Fibroblast of mammary gland (primary cell): ENCODE results near the gene MGME1.

Experiments used
- DNase-seq: peaks from one replicate; pipeline ENCODE4 v3.0.0-alpha.2; 2010; ENCODE audit warnings: low read depth
- H3K4me3 ChIP-seq: 2 replicates; pipeline ENCODE4 v1.5.1; 2011; ENCODE audit warnings: low read depth, mild to moderate bottlenecking, low read length, moderate library complexity; ENCODE audit not compliant: control insufficient read depth
- TF ChIP-seq, protein P1 (sequence below): conservative IDR thresholded peaks from 2 replicates; pipeline ENCODE4 v1.5.1; 2011; ENCODE audit warnings: low read depth, low read length, inconsistent platforms; ENCODE audit not compliant: control insufficient read depth, insufficient read depth

The MGME1 gene

DNA sequence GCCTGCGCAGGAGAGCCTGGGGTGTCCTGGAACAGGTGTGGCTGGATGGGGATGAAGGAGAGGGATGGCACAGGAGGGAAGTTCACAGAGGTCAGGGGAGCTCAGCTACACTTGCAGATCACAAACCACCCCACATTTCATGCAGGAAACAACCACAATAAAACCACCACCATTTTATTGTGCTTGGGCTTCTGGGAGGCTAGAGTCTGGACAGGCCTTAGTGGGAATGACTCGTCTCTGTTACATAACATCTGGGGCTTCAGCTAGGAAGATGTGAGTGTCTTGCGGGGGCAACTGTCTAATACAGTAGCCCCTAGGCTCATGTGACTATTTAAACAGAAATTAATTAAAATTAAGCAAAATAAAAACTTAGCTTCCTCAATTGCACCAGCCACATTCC lies 33.6 kb upstream of the MGME1 start:
- H3K4me3 ChIP-seq = no peak overlapping the region
- TF ChIP-seq, protein P1, sequence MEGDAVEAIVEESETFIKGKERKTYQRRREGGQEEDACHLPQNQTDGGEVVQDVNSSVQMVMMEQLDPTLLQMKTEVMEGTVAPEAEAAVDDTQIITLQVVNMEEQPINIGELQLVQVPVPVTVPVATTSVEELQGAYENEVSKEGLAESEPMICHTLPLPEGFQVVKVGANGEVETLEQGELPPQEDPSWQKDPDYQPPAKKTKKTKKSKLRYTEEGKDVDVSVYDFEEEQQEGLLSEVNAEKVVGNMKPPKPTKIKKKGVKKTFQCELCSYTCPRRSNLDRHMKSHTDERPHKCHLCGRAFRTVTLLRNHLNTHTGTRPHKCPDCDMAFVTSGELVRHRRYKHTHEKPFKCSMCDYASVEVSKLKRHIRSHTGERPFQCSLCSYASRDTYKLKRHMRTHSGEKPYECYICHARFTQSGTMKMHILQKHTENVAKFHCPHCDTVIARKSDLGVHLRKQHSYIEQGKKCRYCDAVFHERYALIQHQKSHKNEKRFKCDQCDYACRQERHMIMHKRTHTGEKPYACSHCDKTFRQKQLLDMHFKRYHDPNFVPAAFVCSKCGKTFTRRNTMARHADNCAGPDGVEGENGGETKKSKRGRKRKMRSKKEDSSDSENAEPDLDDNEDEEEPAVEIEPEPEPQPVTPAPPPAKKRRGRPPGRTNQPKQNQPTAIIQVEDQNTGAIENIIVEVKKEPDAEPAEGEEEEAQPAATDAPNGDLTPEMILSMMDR = no peak
- peak; percentile 41 for DNase-seq

DNA sequence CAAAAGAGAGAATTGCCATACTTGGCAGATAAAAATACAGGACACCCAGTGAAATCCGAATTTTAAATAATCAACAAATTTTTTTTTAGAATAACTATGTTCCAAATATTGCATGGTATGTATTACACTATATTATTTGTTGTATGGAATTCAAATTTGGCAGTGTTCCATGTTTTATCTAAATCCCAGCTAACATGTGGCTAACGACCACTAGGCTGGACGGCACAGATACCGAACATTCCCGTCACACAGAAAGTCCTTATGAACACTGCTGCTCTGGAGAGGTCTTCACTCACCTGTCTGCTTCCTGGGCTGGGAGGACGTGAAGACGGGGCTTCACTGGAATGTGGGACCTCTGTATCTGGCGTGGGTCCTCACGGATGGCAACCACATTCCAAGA lies 33.1 kb upstream of the MGME1 start:
- TF ChIP-seq, protein P1 = no peak
- H3K4me3 ChIP-seq = no peak overlapping the region
- DNase-seq = no peak

DNA sequence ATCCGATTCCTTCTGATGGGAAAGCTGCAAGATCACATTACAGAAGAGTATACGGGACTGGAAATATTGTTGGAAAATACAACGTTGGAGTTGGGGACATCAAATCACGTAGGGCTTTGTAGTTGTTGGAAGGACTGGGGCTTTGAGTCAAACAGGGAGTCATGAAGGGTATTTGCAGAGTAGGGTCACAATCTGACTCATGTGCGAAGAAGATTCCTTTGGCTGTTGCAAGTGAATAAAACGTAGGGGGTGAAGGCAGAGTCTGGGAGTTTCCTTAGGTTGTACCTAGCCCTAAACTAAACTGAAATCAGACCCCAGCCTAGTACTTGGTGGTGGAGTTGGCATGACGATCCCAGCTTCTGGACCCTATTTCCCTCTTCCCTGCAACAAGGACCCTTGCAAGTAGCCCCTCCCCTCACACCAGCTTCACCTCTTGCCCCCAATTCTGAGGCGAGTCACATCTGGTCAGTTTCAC lies 32.5 kb upstream of the MGME1 start:
- H3K4me3 ChIP-seq = no peak overlapping the region
- TF ChIP-seq, protein P1 = no peak
- peak; percentile 69 for DNase-seq

DNA sequence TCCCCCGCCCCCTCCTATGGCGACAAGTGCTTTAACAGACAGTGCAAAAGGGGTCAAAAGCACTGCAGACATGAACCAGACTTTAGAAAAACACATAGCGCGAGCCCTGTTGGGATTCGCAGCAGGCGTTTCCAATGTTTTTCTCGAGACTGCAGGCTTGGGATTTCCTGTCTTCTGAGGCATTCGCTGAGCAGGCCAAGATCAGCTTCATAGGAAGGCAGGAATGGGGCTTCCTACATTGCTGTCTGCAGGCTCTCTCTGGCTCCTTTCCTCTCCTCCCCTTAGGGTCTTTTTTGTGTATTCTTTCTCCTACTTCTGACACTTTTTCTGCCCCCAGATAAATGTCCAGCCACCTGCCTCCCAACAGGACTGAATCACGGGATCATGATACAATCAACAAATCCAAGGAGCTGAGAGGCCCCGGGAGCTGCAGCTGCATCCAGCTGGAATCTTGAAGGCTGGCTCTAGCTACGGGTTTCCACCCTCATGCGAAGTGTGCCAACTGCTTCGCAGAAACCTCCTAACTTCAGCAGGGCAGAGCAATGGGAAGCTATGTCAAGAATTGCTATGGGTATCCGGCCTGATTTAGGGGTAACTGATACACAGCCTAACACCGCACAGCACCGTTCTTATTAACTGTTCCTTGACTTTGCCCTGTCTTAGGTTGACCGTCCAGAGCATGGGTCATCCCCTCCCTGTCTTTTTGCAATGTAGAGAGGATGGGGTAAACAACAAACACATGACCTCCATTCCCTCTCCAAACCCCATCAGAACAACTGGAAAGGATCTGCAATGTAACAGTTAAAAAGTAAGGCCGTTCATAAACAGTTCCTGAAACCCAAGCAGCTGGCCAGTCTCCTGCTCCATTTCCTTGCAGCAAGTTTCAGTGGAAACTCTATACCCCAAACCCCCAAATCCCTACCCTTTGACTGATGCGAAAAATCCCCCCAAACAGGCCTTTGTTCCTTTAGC lies 31.8 kb upstream of the MGME1 start:
- no peak overlapping the region for H3K4me3 ChIP-seq
- TF ChIP-seq, protein P1 = no peak
- peak; percentile 57 for DNase-seq

DNA sequence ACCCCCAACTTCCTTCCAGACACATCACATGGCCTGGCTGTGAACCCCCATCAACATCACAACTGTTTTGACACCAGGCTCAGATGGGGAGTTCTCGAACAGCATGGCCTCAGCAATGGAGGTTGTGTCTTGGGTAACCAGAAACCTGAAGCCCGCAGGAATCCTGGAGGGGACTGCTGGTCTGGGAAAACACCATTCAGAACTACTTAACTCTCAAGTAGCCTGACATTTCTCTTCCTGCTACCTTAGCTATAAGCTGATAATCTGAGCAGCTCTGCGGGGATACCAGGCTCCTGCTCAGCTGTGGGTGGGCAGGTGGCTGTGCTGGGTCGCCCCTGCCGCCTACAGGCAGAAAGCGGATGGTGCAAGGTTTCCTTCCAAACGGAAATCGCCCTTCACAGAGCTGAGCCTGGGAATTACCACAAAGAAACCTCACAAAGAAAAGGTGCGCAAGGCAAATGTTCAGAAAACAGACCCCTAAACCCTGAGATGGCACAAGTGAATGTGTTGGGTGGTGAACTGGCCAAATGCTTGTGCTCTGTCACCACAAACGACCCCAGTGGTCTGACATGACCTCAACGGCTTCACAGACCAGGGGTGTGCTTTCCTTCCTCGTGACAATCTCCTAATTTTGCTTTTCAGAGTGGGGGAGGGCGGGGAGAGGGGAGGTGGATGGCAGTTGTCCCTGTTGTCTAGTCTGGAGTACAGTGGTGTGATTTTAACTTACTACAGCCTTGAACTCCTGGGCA lies 29.8 kb upstream of the MGME1 start:
- TF ChIP-seq, protein P1 = peak; percentile 92
- no peak overlapping the region for H3K4me3 ChIP-seq
- DNase-seq = peak; percentile 63

DNA sequence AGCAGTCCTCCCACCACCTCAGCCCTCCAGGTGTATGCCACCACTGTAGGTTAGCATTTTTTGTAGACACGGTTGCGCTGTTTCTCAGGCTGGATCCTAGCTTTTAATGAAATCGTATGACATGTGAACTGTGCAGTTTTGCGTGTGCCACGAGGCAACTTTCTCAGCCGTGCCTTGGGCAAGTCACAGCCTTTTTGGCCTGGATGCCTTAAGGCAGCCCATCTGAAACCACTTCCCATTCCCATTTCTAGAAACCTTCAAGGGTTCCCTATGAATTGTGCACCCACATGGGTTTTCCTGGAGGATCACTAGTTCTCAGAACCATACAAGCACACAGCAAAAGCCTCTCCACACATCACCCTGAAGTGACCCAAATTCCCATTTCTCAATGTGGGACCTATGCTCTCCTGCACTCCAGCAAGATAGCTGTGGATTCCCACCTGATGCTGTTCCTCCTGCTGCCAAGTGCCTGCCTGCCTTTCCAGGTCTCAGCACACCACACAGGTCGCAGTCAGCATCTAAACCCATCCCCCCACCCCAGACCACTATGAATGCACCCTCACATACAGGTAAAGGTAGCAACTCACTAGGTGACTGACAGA lies 29.1 kb upstream of the MGME1 start:
- DNase-seq = no peak
- TF ChIP-seq, protein P1 = no peak
- H3K4me3 ChIP-seq = no peak overlapping the region
